Measurements from ENCODE around the gene PHF5A. TPM values are rescaled to one million over a fixed set of nuclear protein-coding genes. Genes with fewer than 3 reads are reported as not detected.

The PHF5A gene
- total and polyA plus RNA-seq, 8 donors, result 30.3 to 54.7 (median 46.1) TPM

- H3K9me3 ChIP-seq, result no peaks in the 10 kb centered on the region
- intact Hi-C loops (cut with DNase I), result no loop called here
- H3K4me1 ChIP-seq, result peaks cover 0 to 4% of the 10 kb centered on the region in 2 donors
- no peak for ATAC-seq
- H3K27me3 ChIP-seq, result no peaks in the 10 kb centered on the region
- TF ChIP-seq CTCF (IDR thresholded peaks at IDR 0.05), result no peak
- DNase-seq, result no peak
- H3K36me3 ChIP-seq, result peaks cover 0 to 57% of the 10 kb centered on the region in 2 donors
- H3K4me3 ChIP-seq, result no peak overlapping the region
- no peak overlapping the region for H3K27ac ChIP-seq
These were observed 39.1 kb downstream of the PHF5A start for GRCh38 chr22:41429232-41429950.

- DNase-seq, result peak in 1 of 4 donors; percentile 41
These were observed 42.7 kb downstream of the PHF5A start for GRCh38 chr22:41425660-41426365.

GRCh38 chr22:41418717-41419116, 49.8 kb downstream of the PHF5A start:
- no peak for DNase-seq
- Histone ChIP-seq H3K36me3 (peaks cover 0 to 11% of the 10 kb centered on the region in 2 donors), H3K27ac (peak overlapping the region in 1 of 2 donors; percentile 61), H3K27me3 (no peaks in the 10 kb centered on the region), H3K4me3 (no peak overlapping the region), H3K9me3 (no peaks in the 10 kb centered on the region), H3K4me1 (peaks cover 17 to 38% of the 10 kb centered on the region in 2 donors)
- ATAC-seq, result no peak
- intact Hi-C loops (cut with DNase I), result no loop called here
- TF ChIP-seq CTCF (IDR thresholded peaks at IDR 0.05), result no peak

More at GRCh38 chr22:41425660-41426365, 42.7 kb downstream of the PHF5A start:
- ATAC-seq, result peak; percentile 66
- no peak overlapping the region for H3K27ac ChIP-seq
- H3K36me3 ChIP-seq, result peaks cover 0 to 44% of the 10 kb centered on the region in 2 donors
- no peaks in the 10 kb centered on the region for H3K9me3 ChIP-seq
- intact Hi-C loops (cut with DNase I), result no loop called here
- H3K4me3 ChIP-seq, result no peak overlapping the region
- no peaks in the 10 kb centered on the region for H3K27me3 ChIP-seq
- no peak for TF ChIP-seq CTCF (IDR thresholded peaks at IDR 0.05)
- no peaks in the 10 kb centered on the region for H3K4me1 ChIP-seq

- Histone ChIP-seq H3K36me3 (peaks cover 0 to 1% of the 10 kb centered on the region in 2 donors), H3K27ac (peak overlapping the region; percentile 61 to 65), H3K9me3 (no peaks in the 10 kb centered on the region), H3K4me1 (peaks cover 19 to 41% of the 10 kb centered on the region in 2 donors), H3K27me3 (no peaks in the 10 kb centered on the region), H3K4me3 (no peak overlapping the region)
- TF ChIP-seq CTCF (IDR thresholded peaks at IDR 0.05), result no peak
- intact Hi-C loops (cut with DNase I), result no loop called here
- ATAC-seq (peak; percentile 66), DNase-seq (peak in 2 of 4 donors; percentile 86 to 93)
These were observed 50.7 kb downstream of the PHF5A start for GRCh38 chr22:41417622-41418390.
